OCI-LY7 (cell line): Measurements from ENCODE around the gene MGST3.

Source experiments
- EZH2phosphoT487 ChIP-seq: fragments of 200-600 bp; sonication (generic); IDR thresholded peaks from 2 replicates; pipeline ENCODE4 v1.6.1; 2018; ENCODE audit warnings: low read depth, borderline replicate concordance, mild to moderate bottlenecking, mixed run types, antibody characterized with exemption, low read length, moderate library complexity, mixed read lengths
- TF ChIP-seq, protein P1 (sequence below): fragments of 200-600 bp; sonication (generic); conservative IDR thresholded peaks from 2 replicates; pipeline ENCODE4 v1.5.1; 2014; ENCODE audit warnings: mild to moderate bottlenecking, antibody characterized with exemption, low read length, moderate library complexity, mixed read lengths

DNA sequence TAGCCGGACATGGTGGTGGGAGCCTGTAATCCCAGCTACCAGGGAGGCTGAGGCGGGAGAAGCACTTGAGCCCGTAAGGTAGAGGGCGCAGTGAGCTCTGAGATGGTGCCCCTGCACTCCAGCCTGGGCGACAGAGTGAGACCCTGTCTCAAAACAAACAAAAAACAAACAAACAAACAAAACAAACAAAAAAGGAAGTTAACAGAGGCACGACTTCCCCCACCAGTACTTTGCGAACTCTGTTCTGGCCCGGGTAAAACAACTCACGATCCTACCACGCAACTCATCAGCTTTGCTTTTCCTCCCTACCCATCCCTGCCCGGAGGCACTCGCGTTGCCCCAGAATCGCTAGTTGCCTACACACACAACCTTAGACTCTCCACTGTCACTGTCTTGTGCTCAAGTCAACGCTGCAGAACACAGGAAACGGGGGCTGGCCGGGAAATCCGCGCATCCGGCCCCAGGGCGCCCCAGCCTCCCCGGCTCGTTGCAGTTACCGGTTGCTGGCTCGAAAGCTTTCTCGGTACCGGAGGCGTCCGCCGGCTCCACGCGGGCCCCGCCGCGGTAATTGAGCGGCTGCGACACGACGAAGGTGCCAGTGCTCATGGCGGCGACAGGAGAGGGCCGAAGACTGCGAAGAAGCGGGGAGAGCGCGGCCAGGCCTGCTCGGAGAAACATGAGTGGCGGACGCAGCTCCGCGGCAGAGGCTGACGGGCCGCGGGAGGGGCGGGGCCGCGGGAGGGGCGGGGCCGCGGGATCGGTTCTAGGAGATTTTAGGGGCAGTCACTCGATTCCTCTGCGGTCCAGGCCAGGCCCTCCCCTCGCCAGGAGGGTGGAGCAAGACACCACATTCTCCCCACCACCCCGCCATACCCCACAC is 67.1 kb downstream of the MGST3 start, which contains the start of gene ALDH9A1:
- TF ChIP-seq, protein P1, sequence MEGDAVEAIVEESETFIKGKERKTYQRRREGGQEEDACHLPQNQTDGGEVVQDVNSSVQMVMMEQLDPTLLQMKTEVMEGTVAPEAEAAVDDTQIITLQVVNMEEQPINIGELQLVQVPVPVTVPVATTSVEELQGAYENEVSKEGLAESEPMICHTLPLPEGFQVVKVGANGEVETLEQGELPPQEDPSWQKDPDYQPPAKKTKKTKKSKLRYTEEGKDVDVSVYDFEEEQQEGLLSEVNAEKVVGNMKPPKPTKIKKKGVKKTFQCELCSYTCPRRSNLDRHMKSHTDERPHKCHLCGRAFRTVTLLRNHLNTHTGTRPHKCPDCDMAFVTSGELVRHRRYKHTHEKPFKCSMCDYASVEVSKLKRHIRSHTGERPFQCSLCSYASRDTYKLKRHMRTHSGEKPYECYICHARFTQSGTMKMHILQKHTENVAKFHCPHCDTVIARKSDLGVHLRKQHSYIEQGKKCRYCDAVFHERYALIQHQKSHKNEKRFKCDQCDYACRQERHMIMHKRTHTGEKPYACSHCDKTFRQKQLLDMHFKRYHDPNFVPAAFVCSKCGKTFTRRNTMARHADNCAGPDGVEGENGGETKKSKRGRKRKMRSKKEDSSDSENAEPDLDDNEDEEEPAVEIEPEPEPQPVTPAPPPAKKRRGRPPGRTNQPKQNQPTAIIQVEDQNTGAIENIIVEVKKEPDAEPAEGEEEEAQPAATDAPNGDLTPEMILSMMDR: peak; percentile 69
- TF ChIP-seq EZH2phosphoT487: no peak
